Measurements from ENCODE around the gene XKR8. TPM values are rescaled to one million over a fixed set of nuclear protein-coding genes. Genes with fewer than 3 reads are reported as not detected.

XKR8 gene
- total and polyA plus RNA-seq, 2 of the 4 experiments (the other 2 are of a cell fraction), result 1.1 to 10.7 TPM

GRCh38 chr1:27957655-27958054, 2.1 kb upstream of the XKR8 start:
- no peak overlapping the region for H3K4me3 ChIP-seq (ENCODE audit: insufficient read depth, low read depth, low read length)
- H3K27ac ChIP-seq (ENCODE audit: insufficient read depth, low read length), result no peak overlapping the region
- H2AK5ac ChIP-seq (ENCODE audit: low read depth, low read length), result no peak overlapping the region
- H2BK20ac ChIP-seq (ENCODE audit: low read depth, low read length), result no peak overlapping the region
- no peak overlapping the region for H2BK120ac ChIP-seq (ENCODE audit: low read depth, low read length)
- no peak overlapping the region for H2AK9ac ChIP-seq (replicated peaks; ENCODE audit: low read depth, low read length, poor library complexity)
- no peaks in the 10 kb centered on the region; the same call in 1 of the 2 replicates for H4K20me1 ChIP-seq (ENCODE audit: insufficient read depth, low read length)
- H3K9me1 ChIP-seq (ENCODE audit: insufficient read depth, low read length), result peaks cover 23% of the 10 kb centered on the region
- no peaks in the 10 kb centered on the region for H3K36me3 ChIP-seq (ENCODE audit: control insufficient read depth, insufficient read depth, low read length)
- in situ Hi-C loops (cut with MboI; ENCODE audit: low sequenced_read_pairs) (no loop called here), intact Hi-C loops (cut with micrococcal nuclease) (no loop called here), dilution Hi-C loops (cut with HindIII; ENCODE audit: low sequenced_read_pairs, unreplicated experiment) (no loop called here)
- H3K23ac ChIP-seq (ENCODE audit: low read depth, low read length), result no peak overlapping the region
- peaks cover 18% of the 10 kb centered on the region for H3K27me3 ChIP-seq (ENCODE audit: control insufficient read depth, insufficient read depth, low read length)
- no peak for TF ChIP-seq USF2 (IDR thresholded peaks at IDR 0.05; ENCODE audit: low read depth, low read length)
- no peak for TF ChIP-seq RCOR1 (IDR thresholded peaks at IDR 0.05; ENCODE audit: insufficient replicate concordance, low read length)
- TF ChIP-seq NFE2L2 (IDR thresholded peaks at IDR 0.05; ENCODE audit: low read depth, low read length), result no peak
- TF ChIP-seq FOS (IDR thresholded peaks at IDR 0.05; ENCODE audit: low read depth, low read length), result no peak
- no peak for TF ChIP-seq RAD21 (IDR thresholded peaks at IDR 0.05; ENCODE audit: low read length)
- TF ChIP-seq, protein P1, sequence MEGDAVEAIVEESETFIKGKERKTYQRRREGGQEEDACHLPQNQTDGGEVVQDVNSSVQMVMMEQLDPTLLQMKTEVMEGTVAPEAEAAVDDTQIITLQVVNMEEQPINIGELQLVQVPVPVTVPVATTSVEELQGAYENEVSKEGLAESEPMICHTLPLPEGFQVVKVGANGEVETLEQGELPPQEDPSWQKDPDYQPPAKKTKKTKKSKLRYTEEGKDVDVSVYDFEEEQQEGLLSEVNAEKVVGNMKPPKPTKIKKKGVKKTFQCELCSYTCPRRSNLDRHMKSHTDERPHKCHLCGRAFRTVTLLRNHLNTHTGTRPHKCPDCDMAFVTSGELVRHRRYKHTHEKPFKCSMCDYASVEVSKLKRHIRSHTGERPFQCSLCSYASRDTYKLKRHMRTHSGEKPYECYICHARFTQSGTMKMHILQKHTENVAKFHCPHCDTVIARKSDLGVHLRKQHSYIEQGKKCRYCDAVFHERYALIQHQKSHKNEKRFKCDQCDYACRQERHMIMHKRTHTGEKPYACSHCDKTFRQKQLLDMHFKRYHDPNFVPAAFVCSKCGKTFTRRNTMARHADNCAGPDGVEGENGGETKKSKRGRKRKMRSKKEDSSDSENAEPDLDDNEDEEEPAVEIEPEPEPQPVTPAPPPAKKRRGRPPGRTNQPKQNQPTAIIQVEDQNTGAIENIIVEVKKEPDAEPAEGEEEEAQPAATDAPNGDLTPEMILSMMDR (conservative IDR thresholded peaks at IDR 0.05; ENCODE audit: low read depth, low read length), result no peak
- no peak for TF ChIP-seq CHD1 (IDR thresholded peaks at IDR 0.05; ENCODE audit: low read depth, low read length)
- no peak for TF ChIP-seq BHLHE40 (IDR thresholded peaks at IDR 0.05; ENCODE audit: low read depth, low read length)
- TF ChIP-seq MAZ (IDR thresholded peaks at IDR 0.05; ENCODE audit: borderline replicate concordance, low read depth, low read length), result no peak
- TF ChIP-seq, protein P2, sequence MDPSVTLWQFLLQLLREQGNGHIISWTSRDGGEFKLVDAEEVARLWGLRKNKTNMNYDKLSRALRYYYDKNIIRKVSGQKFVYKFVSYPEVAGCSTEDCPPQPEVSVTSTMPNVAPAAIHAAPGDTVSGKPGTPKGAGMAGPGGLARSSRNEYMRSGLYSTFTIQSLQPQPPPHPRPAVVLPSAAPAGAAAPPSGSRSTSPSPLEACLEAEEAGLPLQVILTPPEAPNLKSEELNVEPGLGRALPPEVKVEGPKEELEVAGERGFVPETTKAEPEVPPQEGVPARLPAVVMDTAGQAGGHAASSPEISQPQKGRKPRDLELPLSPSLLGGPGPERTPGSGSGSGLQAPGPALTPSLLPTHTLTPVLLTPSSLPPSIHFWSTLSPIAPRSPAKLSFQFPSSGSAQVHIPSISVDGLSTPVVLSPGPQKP (IDR thresholded peaks at IDR 0.05; ENCODE audit: borderline replicate concordance, low read depth, low read length), result no peak
- TF ChIP-seq MAFK (IDR thresholded peaks at IDR 0.05; ENCODE audit: low read depth, low read length), result no peak
- TF ChIP-seq CEBPB (IDR thresholded peaks at IDR 0.05; ENCODE audit: low read depth, low read length), result no peak
- no peak for TF ChIP-seq POLR2A (IDR thresholded peaks at IDR 0.05; ENCODE audit: low read depth, low read length)
- no peak for TF ChIP-seq SMC3 (IDR thresholded peaks at IDR 0.05; ENCODE audit: low read depth, low read length)
- no peak for TF ChIP-seq MXI1 (IDR thresholded peaks at IDR 0.05; ENCODE audit: borderline replicate concordance, low read depth, low read length)
- TF ChIP-seq RFX5 (IDR thresholded peaks at IDR 0.05; ENCODE audit: low read depth, low read length), result no peak
- H3K4me2 ChIP-seq (ENCODE audit: low read depth, low read length), result no peak overlapping the region
- no peak overlapping the region for H3K18ac ChIP-seq (ENCODE audit: low read depth, low read length)
- 93% methylated on average over 2 of the region's 5 CpGs; no CpG with 5 or more reads in 1 of the 2 experiments for WGBS, 2 experiments (ENCODE audit: extremely low coverage in 2 of 2, insufficient read length in 1 of 2)
- BruUV-seq (replicated peaks), result no TSS peak
- no peak for DNase-seq
- peaks cover 14% of the 10 kb centered on the region for H3K4me1 ChIP-seq (ENCODE audit: control insufficient read depth, insufficient read depth, low read length)
- ATAC-seq (ENCODE audit: low read depth), result no peak
- no peak overlapping the region for H4K8ac ChIP-seq (ENCODE audit: low read depth in 2 of 2, low read length in 2 of 2)
- H4K5ac ChIP-seq (ENCODE audit: low read depth, low read length), result no peak overlapping the region
- no peak overlapping the region for H3K14ac ChIP-seq (replicated peaks; ENCODE audit: low read depth, low read length)
- peaks cover 13 to 30% of the 10 kb centered on the region in 2 experiments for H3K79me1 ChIP-seq (ENCODE audit: low read depth in 1 of 2, low read length in 2 of 2)
- H2BK15ac ChIP-seq (ENCODE audit: low read depth, low read length), result no peak overlapping the region
- H3K56ac ChIP-seq (ENCODE audit: extremely low read depth, insufficient read depth, low read length), result no peak overlapping the region
- H3K4ac ChIP-seq (ENCODE audit: low read depth, low read length), result no peak overlapping the region
- no peak overlapping the region for H3K9ac ChIP-seq (ENCODE audit: low read depth, low read length)
- ChIA-PET CTCF (no interaction called here), POLR2A (ENCODE audit: unreplicated experiment) (no interaction called here)
- H4K91ac ChIP-seq (ENCODE audit: insufficient read depth, low read depth, low read length), result no peak overlapping the region
- H2BK5ac ChIP-seq (ENCODE audit: low read depth, low read length, poor library complexity, severe bottlenecking), result no peak overlapping the region
- H3K9me3 ChIP-seq (ENCODE audit: control insufficient read depth, insufficient read depth, low read length), result no peaks in the 10 kb centered on the region
- H2AFZ ChIP-seq (replicated peaks; ENCODE audit: low read length, poor library complexity), result no peak overlapping the region

All from IMR-90 (cell line).